AG08396 (cell line): ENCODE data around the gene NACA2.
"Not testable (repeated sequence)": the region's sequence is repeated elsewhere in the genome, so short reads cannot be mapped to it uniquely, and the experiment has no call there.

ENCODE experiments used
- DNase-seq: peaks from one replicate; pipeline ENCODE4 v3.0.0; 2012; ENCODE audit warnings: low spot score, mixed read lengths

Gene NACA2

DNA sequence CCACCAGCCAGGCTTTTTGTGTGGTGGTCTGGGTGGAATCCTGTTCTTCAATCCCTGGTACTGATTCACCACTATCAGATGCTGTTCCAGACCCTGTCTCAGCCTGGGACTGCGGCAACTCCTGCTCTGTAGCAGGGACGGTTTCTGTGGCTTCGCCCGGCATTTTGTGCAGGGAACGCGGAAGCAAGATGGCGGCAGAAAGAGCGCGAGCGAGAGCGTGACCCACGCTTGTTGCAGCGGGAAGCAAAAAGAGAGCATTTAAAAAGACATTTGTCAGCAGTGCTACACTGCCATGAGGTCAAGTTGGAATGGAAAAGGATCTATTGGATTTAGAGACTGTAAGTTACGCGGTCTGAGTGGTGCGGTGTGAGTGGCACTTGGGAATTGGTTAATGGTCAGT lies at the start of gene NACA2:
NACA2 (minus strand) TSS at position 202 of the 400 bp plus-strand sequence; CDS start at position 163, 39 bp downstream.
- DNase-seq, result no peak

DNA sequence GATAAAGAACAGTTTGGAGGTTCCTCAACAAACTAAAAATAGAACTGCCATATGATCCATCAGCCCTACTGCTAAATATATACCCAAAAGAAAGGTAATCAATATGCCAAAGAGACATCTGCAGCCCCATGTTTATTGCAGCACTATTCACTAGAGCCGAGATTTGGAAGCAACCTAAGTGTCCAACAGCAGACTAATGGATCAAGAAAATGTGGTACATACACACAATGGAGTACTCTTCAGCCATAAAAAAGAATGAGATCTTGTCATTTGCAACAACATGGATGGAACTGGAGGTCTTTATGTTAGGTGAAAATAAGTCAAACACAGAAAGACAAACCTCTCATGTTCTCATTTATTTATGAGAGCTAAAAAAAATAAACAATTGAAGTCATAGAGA lies 48.8 kb upstream of the NACA2 start:
- DNase-seq, result no peak

DNA sequence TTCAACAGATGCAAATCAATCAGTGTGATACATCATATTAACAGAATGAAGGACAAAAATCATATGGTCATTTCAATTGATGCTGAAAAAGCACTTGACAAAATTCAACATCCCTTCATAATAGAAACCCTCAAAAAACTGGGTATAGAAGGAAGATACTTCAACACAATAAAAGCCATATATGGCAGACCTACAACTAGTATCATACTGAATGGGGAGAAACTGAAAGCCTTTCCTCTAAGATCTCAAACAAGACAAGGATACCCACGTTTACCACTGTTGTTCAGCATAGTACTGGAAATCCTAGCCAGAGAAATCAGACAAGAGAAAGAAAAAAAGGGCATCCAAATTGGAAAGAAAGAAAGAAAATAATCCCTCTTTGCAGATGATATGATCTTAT lies 47.1 kb upstream of the NACA2 start:
- DNase-seq, result no peak

DNA sequence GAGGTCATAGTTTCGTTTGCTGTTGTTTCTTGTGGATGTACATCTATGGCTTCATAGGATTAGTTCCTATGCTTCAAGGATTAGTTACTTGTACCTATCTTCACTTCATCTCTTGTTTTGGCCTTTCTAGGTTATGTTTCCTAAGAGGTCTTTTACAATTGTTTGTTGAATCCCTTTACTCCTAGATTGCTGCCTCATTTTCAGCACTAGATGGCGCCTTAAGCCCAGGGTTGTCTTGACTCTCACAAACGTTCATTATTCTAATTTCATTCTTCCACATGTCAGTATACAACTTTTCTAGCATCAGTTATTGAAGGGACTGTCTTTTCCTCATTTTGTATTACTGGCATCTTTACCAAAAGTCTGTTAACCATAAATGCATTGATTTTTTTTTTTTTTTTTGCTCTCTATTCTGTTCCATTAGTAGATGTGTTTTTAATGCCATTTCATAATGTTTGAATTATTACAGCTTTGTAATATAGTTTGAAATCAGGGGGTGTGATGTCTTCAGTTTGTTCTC lies 45.0 kb upstream of the NACA2 start:
- DNase-seq, result peak; percentile 11

DNA sequence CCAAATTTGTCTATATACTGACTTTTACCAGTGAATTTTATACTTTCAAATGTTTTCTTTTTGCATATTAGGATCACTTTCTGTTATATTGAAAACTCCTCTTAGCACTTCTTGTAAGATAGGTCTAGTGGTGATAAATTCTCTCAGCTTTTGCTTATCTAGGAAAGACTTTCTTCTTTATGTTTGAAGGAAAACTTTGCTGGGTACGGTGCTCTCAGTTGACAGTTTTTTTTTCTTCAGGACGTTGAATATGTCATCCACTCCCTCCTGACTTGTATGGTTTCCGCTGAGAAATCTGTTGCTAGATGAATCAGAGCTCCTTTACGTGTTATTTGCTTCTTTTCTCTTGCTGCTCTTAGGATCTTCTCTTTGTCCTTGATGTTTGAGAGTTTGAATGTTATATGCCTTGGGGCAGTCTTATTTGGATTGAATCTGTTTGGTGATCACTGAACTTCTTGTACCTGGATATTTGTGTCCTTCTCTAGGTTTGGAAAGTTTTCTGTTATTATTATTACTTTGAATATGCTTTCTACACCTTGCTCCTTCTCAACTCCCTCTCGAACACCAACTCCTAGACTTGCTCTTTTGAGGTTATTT lies 44.0 kb upstream of the NACA2 start:
- no peak for DNase-seq

DNA sequence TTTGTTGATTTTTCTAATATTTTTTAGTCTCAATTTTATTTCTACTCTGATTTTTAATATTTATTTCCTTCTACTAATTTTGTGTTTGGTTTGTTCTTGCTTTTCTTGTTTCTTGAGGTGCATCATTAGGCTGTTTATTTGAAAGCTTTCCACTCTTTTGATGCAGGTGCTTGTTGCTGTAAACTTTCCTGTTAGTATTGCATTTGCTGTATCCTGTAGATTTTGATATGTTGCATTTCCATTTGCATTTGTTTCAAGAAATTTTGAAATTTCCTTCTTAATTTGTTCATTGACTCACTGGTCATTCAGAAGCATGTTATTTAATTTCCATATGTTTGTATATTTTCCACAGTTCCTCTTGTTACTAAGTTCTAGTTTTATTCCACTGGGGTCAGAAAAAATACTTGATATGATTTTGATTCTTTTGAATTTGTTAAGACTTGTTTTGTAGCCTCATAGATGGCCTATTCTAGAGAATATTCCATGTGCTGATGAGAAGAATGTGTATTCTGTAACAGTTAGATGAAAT lies 43.1 kb upstream of the NACA2 start:
- DNase-seq, result no peak

DNA sequence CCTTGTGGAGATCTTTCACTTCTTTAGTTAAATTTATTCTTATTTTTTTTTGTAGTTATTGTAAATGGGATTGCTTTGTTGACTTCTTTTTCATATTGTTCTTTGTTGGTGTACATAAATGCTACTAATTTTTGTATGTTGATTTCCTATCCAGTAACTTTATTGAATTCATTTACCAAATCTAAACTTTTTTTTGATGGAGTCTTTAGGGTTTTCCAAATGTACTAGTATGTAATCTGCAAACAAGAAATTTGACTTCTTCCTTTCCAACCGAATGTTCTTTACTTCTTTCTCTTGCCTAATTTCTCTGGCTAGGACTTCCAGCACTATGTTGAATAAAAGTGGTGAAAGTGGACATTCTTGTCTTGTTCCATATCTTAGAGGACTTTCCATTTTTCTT lies 41.8 kb upstream of the NACA2 start:
- DNase-seq, result no peak

DNA sequence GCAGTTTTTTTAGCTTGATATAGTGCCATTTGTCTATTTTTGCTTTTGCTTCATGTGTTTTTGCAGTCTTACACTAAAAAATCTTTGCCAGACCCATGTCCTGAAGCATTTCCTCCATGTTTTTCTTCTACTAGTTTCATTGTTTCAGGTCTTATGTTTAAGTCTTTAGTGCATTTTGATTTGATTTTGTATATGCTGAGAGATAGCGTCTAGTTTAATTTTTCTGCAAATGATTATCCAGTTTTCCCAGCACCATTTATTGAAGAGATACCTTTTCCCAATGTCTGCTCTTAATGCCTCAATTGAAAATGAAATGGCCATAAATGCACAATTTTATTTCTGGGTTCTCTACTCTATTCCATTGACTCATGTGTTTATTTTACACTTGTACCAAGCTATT lies 40.8 kb upstream of the NACA2 start:
- DNase-seq, result no peak

DNA sequence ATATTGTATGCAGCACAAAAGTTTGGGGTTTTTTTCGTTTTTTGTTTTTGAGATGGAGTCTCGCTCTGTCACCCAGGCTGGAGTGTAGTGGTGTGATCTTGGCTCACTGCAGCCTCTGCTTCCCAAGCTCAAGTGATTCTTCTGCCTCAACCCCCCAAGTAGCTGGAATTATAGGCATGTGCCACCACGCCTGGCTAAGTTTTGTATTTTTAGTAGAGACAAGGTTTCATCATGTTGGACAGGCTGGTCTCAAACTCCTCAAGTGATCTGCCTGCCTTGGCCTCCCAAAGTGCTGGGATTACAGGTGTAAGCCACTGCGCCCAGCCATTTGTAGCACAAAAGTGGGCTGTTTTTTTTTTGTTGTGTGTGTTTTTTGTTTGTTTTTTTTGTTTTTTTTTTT lies 37.1 kb upstream of the NACA2 start:
- DNase-seq, result not testable (repeated sequence)

DNA sequence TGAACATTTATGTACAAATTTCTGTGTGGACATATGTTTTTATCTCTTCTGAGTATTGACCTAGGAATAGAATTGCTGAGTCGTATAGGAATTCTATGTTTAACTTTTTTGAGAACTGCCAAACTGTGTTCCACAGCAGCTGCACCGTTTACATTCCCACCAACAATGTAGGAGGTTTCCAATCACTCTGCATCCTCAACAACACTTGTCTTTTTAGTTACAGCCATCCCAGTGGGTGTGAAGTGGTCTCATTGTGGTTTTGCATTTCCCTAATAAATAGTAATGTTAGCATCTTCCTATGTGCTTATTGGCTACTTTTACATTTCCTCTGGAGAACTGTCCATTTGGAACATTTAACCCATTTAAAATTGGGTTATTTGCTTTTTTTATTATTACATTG lies 36.6 kb upstream of the NACA2 start:
- DNase-seq, result no peak

DNA sequence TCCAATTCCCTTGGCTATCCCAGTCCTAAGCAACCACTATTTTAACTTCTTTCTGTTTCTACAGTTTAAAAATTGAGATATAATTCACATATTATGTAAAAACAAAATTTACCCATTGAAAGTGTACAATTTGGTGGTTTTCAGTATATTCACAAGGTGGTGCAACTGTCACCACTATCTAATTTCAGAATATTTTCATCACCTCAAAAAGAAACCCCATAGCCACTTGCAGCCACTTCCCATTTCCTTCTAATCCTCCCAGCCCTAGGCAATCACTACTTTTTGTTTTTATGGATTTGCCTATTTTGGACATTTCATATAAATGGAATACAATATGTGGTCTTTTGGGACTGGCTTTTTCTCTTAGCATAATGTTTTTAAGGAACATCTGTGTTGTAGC lies 36.1 kb upstream of the NACA2 start:
- DNase-seq, result no peak

DNA sequence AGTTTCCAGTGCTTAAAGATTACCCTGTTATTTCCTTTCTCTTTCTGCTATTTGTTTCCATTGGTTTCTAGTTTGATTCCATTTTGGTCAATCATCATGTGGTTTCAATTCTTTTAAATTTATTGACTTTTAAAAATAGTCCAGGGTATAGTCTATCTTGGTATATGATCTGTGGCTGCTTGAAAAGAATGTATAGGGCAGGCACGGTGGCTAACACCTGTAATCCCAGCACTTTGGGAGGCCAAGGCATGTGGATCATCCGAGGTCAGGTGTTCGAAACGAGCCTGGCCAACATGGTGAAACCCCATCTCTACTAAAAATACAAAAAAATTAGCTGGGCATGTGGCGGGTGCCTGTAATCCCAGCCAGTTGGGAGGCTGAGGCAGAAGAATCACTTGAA lies 34.5 kb upstream of the NACA2 start:
- DNase-seq, result no peak

DNA sequence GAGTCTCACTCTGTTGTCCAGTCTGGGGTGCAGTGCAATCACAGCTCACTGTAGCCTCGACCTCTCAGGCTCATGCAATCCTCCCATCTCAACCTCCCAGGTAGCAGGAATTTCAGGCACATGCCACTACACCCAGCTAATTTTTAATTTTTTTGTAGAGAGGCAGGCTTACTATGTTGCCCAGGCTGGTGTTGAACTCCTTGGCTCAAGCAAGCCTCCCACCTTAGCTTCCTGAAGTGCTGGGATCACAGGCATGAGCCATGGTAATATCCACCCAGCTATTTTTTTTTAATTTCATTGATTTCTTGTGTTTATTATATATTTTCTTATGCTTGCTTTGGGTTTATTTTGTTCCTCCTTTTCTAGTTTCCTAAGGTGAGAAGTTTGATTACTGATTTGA lies 33.9 kb upstream of the NACA2 start:
- no peak for DNase-seq

DNA sequence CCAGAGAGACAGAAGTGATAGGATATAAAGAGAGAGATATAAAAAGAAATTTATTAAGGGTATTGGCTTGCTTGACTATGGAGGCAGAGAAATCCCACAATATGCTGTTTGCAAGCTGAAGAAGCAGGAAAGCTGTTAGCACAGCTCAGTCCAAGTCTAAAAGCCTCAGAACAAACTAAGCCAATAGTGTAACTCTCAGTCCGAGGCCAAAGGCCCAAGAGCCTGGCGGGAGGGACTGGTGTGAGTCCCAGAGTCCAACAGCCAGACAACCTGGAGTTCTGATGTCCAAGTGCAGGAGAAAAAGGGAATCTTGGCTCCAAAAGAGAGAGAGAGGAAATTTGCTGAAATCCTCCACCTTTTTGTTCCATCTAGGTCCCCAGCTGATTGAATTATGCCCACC lies 30.3 kb upstream of the NACA2 start:
- no peak for DNase-seq

DNA sequence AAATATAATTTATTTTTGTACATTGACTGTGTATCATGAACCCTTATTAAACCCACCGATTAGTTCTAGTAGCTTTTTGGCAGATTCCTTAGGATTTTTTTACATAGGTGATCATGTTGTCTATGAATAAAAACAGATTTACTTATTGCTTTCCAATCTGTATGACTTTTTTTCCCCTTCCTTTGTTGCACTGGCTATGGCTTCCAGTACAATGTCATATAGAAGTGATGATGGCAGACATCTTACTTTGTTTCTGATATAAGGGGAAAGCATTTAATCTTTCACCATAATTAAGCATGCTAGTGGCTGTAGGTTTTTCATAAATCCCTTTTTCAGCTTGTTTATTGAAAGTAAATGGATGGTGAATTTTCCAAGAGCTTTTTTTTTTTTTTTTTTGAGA lies 28.9 kb upstream of the NACA2 start:
- DNase-seq, result no peak

DNA sequence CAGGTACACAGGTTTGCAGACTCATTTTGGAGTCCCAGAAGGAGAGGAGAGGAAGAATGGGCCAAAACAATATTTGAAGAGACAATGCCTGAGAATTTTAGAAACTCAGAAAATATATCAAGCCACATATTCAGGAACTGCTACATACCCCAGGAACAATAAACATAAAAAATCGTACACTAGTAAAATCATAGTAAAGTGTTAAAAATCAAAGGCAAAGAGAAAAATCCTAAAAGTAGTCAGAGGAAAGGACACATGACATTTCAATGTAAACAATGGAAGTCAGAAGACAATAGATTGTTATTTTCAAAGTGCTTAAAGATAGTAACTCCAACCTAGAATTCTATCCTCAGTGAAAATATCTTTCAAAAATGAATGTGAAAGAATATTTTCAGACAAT lies 28.5 kb upstream of the NACA2 start:
- DNase-seq, result no peak

DNA sequence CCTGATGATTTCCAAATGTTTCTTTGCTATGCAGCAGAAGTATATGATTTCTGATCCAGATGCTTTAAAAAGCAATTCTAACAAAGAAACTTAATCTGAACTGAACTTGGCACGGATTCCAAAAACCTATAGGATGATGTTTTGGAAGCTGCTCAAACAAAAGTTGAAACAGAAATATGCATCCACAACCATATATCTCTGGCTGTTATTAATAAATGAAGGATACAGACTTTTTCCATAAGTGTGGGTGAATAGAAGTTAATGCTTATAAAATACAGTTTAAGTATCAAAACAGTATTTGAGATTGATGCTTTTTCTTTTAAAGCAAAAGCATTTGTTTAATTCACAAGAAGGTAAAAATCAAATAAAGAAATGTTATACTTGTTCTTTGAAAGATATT lies 27.9 kb upstream of the NACA2 start:
- DNase-seq, result no peak

DNA sequence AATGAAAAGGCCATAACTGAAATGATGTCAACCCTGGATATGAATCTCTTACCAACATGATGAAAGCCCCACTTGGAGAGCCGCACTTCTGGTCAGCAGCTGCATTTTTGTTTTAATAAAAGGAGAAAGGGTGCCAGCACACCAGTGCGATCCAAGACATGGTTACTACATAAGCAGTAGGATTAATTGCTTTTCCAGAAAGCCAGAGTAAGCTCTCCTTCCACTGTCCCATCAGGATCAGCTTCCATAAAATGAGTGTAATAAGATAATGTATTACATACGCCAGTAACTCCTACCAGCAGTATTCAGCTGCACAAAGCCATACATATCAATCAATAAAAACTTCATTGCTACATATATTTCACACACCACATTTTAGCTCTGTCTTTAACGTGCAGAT lies 26.3 kb upstream of the NACA2 start:
- no peak for DNase-seq

DNA sequence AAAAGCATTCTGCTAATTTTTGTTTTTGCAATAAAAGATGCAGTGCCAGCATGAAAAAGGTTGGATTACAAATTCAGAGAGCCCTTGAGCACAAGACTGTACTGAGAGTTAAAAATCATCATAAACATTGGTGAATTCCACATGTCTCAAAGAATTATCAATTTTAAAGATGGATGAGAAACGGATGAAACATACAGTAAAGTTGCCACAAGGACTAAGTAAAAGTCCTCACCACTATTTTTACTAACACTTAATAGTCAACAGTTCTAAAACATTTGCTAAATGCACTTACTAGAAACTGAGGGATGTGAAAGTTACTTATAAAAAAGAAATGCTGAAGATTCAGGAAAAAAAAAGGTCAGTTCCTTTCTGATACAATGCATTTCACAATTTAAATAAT lies 25.8 kb upstream of the NACA2 start:
- no peak for DNase-seq

DNA sequence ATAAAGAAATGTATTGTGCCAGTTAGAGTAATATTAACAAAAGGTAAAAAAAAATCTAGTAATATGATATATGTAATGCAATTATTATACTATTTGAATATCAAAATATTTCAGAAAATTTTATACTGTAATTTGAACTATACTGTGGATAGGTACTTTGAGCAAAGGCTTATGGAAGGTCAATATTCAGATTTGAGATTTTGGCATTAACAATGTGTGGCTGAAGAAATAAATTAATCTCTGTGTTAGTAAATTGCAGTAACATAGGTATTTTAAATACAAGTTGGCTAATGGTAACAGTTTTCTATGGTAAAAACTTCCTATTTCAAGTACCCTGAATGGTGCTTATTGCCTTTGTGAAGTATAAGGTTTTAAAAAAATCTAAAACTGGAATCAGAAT lies 23.2 kb upstream of the NACA2 start:
- no peak for DNase-seq

DNA sequence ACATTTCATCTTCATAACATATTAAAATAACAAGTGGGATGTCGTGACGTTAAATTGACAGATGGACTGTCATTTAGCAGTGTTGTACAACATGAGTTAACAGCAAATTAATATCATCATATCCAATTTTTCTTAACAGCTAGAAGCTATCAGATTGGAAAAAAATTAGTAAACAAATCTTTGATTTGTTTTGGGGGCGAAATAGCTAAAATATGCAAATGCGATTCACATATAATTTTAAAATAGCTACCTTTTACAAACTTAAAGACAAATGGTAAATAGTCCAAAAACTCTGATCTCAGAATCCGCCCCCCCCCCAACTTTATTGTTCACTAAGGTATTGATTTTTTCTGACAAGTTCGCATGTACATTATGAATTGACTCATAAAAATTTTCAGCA lies 20.3 kb upstream of the NACA2 start:
- no peak for DNase-seq

DNA sequence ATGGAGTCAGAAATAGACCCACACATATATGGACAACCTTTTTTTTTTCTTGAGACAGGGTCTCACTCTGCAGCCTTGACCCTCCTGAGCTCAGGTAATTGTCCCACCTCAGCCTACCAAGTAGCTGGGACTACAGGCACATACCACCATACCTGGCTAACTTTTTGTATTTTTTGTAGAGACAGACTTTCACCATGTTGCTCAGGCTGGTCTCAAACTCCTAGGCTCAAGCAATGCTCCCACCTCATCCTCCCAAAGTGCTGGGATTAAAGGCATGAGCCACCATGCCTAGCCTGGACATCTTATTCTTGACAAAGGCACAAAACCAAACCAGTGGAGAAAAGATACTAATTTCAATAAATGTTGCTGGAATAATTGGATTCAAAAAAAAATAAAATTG lies 14.7 kb upstream of the NACA2 start:
- DNase-seq, result no peak

DNA sequence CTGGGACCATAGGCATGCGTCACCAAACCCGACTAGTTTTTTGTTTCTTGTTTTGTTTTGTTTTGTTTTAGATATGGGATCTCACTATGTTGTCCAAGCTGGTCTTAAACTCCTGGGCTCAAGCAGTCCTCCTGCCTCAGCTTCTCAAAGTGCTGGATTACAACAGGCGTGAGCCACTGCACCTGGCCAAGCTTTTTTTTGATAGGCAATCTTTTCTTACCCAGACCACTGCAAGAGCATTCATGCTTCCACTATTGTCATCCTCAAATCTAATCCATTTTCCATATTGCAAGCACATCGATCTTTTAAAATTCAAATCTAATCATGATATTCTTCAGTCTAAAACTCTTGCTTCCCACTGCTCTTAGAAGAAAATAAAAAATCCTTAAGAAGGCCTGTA lies 10.3 kb upstream of the NACA2 start:
- no peak for DNase-seq

DNA sequence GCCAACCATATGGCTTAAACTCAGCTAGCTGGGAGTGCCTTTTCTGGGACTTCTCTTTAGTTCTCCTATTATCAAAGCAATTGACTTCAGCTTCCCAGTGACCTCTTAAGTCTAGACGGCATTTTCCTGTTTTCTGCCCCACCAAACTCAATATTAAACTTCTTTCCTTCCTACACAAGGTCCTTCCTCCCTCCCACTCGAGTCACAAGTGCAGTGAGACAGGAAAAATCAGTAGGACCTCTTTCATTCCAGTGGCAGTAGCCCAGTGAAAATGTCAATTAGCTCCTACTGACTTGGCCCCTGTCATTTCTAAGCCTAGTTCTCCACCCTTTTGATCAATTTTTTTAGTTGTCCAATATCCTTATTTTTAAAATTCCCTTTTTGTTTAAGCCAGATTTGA lies 9.6 kb upstream of the NACA2 start:
- no peak for DNase-seq
